Measurements from ENCODE around the gene TSHZ2. TPM values are rescaled to one million over a fixed set of nuclear protein-coding genes. Genes with fewer than 3 reads are reported as not detected.

TSHZ2 gene
- polyA plus RNA-seq, 1 donor from 2014 or later: 4.6 TPM

DNA sequence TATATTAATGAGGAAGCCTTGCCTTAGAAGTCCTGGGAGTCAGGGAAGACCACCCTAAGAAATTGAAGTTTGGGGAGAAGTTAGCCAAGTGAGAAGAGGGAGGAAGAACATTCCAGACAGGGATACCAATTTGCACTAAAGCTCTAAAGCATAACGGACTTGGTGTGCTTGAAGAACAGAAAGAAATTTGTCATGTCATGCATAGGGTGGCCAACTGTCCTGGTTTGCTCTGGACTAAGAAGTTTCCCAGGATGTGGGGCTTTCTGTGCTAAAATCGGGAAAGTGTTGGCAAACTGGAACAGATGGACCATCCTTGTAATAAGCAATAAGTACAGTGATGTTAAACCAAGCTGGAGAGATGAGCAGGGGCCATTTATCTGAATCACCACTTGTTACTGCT, 403.9 kb downstream of the TSHZ2 start:
- H3K27me3 ChIP-seq (ENCODE audit: insufficient read depth, low read depth, low read length): no peaks in the 10 kb centered on the region
- no peaks in the 10 kb centered on the region for H4K20me1 ChIP-seq (ENCODE audit: insufficient read depth)
- no peak overlapping the region for H2AFZ ChIP-seq (ENCODE audit: low read depth, low read length)
- H3K9ac ChIP-seq (ENCODE audit: low read length): no peak overlapping the region
- H3K9me3 ChIP-seq (ENCODE audit: low read length): no peaks in the 10 kb centered on the region
- H3K9me2 ChIP-seq (ENCODE audit: insufficient read depth, low read length): no peaks in the 10 kb centered on the region
- H3K36me3 ChIP-seq (ENCODE audit: insufficient read depth, low read length): no peaks in the 10 kb centered on the region
- H3K4me3 ChIP-seq (ENCODE audit: low read length): no peak overlapping the region
- H3K27ac ChIP-seq (ENCODE audit: low read length): no peak overlapping the region
- no peak overlapping the region for H3K4me2 ChIP-seq (ENCODE audit: low read length)
- no peak for TF ChIP-seq MXI1 (conservative IDR thresholded peaks at IDR 0.05; ENCODE audit: poor library complexity, severe bottlenecking)
- no peak for TF ChIP-seq TAF1 (IDR thresholded peaks at IDR 0.05; ENCODE audit: low read depth)
- TF ChIP-seq, protein P1, sequence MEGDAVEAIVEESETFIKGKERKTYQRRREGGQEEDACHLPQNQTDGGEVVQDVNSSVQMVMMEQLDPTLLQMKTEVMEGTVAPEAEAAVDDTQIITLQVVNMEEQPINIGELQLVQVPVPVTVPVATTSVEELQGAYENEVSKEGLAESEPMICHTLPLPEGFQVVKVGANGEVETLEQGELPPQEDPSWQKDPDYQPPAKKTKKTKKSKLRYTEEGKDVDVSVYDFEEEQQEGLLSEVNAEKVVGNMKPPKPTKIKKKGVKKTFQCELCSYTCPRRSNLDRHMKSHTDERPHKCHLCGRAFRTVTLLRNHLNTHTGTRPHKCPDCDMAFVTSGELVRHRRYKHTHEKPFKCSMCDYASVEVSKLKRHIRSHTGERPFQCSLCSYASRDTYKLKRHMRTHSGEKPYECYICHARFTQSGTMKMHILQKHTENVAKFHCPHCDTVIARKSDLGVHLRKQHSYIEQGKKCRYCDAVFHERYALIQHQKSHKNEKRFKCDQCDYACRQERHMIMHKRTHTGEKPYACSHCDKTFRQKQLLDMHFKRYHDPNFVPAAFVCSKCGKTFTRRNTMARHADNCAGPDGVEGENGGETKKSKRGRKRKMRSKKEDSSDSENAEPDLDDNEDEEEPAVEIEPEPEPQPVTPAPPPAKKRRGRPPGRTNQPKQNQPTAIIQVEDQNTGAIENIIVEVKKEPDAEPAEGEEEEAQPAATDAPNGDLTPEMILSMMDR (IDR thresholded peaks at IDR 0.05; ENCODE audit: poor library complexity, severe bottlenecking): no peak
- TF ChIP-seq RAD21 (conservative IDR thresholded peaks at IDR 0.05): no peak
- no peak for TF ChIP-seq SMC3 (conservative IDR thresholded peaks at IDR 0.05; ENCODE audit: poor library complexity)
- no peak for TF ChIP-seq EP300 (conservative IDR thresholded peaks at IDR 0.05; ENCODE audit: poor library complexity, severe bottlenecking)
- no peak for TF ChIP-seq POLR2AphosphoS5 (IDR thresholded peaks at IDR 0.05)
- TF ChIP-seq EZH2 (IDR thresholded peaks at IDR 0.05; ENCODE audit: borderline replicate concordance, insufficient read depth, low read length, poor library complexity, severe bottlenecking): no peak
- TF ChIP-seq, protein P2, sequence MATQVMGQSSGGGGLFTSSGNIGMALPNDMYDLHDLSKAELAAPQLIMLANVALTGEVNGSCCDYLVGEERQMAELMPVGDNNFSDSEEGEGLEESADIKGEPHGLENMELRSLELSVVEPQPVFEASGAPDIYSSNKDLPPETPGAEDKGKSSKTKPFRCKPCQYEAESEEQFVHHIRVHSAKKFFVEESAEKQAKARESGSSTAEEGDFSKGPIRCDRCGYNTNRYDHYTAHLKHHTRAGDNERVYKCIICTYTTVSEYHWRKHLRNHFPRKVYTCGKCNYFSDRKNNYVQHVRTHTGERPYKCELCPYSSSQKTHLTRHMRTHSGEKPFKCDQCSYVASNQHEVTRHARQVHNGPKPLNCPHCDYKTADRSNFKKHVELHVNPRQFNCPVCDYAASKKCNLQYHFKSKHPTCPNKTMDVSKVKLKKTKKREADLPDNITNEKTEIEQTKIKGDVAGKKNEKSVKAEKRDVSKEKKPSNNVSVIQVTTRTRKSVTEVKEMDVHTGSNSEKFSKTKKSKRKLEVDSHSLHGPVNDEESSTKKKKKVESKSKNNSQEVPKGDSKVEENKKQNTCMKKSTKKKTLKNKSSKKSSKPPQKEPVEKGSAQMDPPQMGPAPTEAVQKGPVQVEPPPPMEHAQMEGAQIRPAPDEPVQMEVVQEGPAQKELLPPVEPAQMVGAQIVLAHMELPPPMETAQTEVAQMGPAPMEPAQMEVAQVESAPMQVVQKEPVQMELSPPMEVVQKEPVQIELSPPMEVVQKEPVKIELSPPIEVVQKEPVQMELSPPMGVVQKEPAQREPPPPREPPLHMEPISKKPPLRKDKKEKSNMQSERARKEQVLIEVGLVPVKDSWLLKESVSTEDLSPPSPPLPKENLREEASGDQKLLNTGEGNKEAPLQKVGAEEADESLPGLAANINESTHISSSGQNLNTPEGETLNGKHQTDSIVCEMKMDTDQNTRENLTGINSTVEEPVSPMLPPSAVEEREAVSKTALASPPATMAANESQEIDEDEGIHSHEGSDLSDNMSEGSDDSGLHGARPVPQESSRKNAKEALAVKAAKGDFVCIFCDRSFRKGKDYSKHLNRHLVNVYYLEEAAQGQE (IDR thresholded peaks at IDR 0.05; ENCODE audit: borderline replicate concordance): no peak
- no peaks in the 10 kb centered on the region for H3K79me2 ChIP-seq (replicated peaks; ENCODE audit: insufficient read depth, low read length)
- H3F3A ChIP-seq (ENCODE audit: insufficient read depth, low read length, poor library complexity, severe bottlenecking): no peaks in the 10 kb centered on the region

DNA sequence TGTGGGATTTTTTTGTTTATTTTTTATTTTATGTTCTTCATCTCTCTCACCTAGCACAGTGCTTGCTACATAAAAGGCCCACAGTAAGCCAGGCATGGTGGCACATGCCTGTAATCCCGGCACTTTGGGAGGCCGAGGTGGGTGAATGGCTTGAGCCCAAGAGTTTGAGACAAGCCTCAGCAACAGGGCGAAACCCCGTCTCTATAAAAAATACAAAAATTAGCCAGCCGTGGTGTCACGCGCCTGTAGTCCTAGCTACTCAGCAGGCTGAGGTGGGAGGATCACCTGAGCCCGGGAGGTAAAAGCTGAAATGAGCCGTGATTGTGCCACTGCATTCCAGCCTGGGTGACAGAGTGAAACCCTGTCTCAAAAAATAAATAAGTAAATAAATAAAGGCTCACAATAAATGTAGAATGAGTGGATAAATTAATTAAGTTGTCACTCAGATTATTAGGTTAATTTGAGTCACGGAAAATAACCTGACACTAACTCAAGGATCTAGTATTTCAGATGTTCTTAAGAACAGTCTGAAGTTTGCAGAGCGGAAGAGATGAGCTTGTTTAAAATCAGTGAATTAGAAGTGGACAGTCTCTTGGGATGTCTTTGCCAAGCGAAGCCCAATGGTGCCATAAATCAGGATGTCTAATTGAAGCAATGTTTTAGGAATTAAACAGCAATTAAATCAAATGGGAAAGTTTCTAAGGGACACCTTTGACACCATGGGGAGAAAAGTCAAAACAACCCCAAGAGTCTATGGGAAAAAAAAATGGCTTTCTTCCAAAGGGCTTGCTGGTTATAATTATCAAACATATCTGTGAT, 407.1 kb downstream of the TSHZ2 start:
- H3K9me2 ChIP-seq (ENCODE audit: insufficient read depth, low read length): no peaks in the 10 kb centered on the region
- H2AFZ ChIP-seq (ENCODE audit: low read depth, low read length): no peak overlapping the region
- TF ChIP-seq TAF1 (IDR thresholded peaks at IDR 0.05; ENCODE audit: low read depth) (no peak), RAD21 (conservative IDR thresholded peaks at IDR 0.05) (no peak), EZH2 (IDR thresholded peaks at IDR 0.05; ENCODE audit: borderline replicate concordance, insufficient read depth, low read length, poor library complexity, severe bottlenecking) (no peak), SMC3 (conservative IDR thresholded peaks at IDR 0.05; ENCODE audit: poor library complexity) (no peak), POLR2AphosphoS5 (IDR thresholded peaks at IDR 0.05) (no peak)
- TF ChIP-seq, protein P2 (IDR thresholded peaks at IDR 0.05; ENCODE audit: borderline replicate concordance): no peak
- TF ChIP-seq, protein P1 (IDR thresholded peaks at IDR 0.05; ENCODE audit: poor library complexity, severe bottlenecking): no peak
- H3K9ac ChIP-seq (ENCODE audit: low read length): no peak overlapping the region
- H3K27me3 ChIP-seq (ENCODE audit: insufficient read depth, low read depth, low read length): peaks cover 2% of the 10 kb centered on the region
- no peak overlapping the region for H3K27ac ChIP-seq (ENCODE audit: low read length)
- H4K20me1 ChIP-seq (ENCODE audit: insufficient read depth): no peaks in the 10 kb centered on the region
- no peaks in the 10 kb centered on the region for H3K9me3 ChIP-seq (ENCODE audit: low read length)
- H3K79me2 ChIP-seq (replicated peaks; ENCODE audit: insufficient read depth, low read length): no peaks in the 10 kb centered on the region
- no peaks in the 10 kb centered on the region for H3F3A ChIP-seq (ENCODE audit: insufficient read depth, low read length, poor library complexity, severe bottlenecking)
- H3K4me2 ChIP-seq (ENCODE audit: low read length): no peak overlapping the region
- no peak overlapping the region for H3K4me3 ChIP-seq (ENCODE audit: low read length)
- no peaks in the 10 kb centered on the region for H3K36me3 ChIP-seq (ENCODE audit: insufficient read depth, low read length)
